HG03095 (cell line): ENCODE data around the gene ATF4.
"Not testable (repeated sequence)": the region's sequence is repeated elsewhere in the genome, so short reads cannot be mapped to it uniquely, and the experiment has no call there.

Experiments used
- ATAC-seq: cut with Tn5 transposase; IDR thresholded peaks from one replicate; pipeline ENCODE4 v1.9.1; 2021; ENCODE audit warnings: moderate library complexity; ENCODE audit not compliant: unreplicated experiment

ATF4 gene

DNA sequence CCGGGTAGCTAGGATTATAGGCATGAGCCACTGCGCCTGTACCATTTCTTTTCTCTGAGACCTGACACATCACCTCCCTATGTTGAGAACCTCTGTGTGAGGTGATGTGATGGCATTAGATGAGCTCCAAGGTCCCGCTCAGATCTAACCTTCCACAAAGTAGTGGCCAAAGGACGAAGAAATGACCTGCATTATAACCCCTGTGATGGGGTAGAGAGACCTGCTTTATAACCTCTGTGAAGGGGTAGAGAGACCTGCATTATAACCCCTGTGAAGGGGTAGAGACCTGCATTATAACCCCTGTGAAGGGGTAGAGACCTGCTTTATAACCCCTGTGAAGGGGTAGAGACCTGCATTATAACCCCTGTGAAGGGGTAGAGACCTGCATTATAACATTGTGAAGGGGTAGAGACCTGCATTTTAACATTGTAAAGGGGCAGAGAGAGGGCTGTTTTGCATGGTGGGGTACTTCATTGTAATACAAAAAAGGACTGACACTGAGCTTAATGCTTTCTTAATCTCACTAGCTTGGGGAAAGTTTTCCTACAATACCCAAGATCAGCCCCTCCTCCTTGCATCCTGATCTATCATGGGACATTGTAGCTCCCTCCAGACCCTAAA lies 9.7 kb upstream of the ATF4 start:
- no peak for ATAC-seq

DNA sequence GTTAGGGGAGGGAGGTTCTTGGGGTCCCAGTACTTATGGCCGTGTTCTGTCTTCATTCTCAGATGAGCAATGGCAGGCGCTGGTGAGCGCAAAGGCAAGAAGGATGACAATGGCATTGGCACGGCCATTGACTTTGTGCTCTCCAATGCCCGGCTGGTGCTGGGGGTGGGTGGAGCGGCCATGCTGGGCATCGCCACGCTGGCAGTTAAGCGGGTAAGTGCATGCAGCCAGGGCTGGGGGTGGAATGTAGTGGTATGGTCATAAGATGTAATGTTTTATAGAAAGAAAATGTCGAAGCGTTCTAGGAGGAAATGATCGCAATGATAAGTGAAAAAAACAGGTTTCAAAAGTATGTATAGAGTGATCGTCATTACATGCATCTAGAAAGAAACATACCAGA lies 9.1 kb upstream of the ATF4 start:
- no peak for ATAC-seq

DNA sequence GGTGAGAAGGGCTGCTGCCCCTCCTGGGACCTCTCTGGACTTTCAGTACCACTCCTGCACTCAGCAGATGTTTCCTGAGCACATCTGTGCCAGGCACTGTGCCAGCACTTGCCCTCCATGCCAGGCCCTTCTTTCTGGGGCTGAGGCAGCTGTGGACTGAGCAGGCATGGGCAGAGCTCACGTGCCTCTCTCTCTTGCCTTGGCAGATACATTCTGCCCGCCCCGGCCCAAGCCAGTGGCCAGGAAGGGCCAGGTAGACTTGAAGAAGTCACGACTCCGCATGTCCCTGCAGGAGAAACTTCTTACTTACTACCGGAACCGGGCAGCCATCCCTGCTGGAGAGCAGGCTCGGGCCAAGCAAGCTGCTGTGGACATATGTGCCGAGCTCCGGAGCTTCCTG lies 8.3 kb upstream of the ATF4 start:
- no peak for ATAC-seq

DNA sequence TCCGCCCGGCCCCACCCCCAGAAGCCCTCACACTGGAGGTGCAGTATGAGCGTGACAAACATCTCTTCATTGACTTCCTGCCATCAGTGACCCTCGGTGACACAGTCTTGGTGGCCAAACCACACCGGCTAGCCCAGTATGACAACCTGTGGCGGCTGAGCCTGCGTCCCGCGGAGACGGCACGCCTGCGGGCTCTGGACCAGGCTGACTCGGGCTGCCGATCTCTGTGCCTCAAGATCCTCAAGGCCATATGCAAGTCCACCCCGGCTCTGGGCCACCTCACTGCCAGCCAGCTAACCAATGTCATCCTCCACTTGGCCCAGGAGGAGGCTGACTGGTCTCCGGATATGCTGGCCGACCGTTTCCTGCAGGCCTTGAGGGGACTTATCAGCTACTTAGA lies 6.6 kb upstream of the ATF4 start:
- no peak for ATAC-seq

DNA sequence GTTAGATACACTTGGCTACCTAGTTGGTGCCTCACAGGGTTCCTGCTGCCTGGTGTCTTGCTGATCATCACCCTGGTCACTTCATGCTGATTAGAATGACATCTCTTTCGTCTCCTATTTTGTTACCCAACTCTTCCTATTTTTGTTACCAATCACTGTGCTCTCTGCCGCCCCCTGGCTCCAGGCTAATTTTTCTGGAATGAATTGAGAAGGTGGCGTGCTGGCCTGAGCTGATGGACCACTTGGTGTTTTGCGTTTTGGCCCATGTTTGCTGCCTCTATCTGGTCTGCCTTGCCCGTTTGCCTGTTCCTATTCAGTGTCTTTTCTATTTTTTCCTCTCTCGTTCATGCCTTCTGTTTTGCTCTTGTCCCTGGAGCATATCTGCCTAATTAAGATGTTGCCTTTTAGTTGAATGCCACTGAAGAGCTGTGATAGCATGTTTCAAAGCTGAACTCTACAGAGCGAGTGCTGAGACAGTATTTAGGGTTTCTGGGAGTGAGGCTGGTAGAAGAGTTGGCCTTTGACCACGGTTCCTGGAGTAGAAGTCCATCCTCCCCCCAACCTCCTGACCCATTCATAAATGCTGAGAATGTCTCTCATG lies 5.9 kb upstream of the ATF4 start:
- no peak for ATAC-seq

DNA sequence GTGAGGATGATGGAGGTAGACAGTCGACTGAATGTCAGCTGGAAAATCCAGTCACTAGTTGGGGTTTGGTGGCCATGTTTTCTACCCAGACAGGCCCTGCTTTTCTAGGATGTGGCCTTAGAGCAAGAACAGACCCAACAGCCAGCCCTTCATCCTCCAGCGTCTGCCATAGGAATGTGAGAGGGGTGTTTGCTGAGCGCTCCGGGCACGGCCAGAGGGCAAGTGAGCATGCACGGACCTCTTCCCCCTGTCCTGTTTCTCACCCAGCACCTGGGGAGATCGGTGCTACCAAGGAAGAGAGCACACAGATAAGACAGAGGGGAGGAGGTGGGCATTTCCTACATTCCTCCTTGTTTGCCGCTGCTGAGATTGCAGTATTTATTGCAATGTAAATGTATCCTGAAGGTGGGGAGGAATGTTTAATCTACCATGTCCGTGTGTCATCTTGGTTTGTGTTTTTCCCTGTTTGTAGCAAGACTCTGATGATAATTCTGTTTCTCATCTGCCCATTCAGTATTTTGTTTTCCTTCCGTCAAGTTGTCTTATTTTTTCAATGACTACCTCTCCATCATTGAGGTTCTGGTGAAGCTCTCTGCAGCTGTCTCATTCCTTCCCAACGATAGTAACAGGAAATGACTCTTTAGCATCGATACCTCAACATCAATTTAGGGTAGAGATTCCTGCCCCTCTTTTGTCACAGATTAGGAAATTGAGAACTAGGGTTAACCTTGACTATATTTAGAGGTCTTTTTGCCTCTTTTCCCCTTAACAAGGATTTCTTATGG lies 4.9 kb upstream of the ATF4 start:
- ATAC-seq, result no peak

DNA sequence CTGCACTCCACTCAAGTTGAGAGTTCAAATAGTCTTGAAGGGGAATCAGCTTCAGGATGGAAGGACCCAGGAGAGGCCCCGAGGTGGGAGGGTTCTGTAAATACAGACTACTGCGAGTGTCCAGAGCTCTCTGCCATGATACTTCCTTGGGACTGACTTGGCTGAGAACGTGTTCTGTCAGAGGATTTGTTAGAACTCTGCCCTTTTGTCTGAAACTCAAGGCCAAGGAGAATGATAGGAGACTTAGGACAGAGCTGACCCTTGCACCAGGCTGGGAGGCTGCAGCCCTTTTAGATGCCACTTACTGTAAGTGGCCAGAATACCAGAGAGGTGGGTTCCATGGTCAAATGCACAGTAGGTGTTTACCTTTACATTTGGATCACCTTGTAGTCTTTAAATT lies 2.9 kb upstream of the ATF4 start:
- no peak for ATAC-seq

DNA sequence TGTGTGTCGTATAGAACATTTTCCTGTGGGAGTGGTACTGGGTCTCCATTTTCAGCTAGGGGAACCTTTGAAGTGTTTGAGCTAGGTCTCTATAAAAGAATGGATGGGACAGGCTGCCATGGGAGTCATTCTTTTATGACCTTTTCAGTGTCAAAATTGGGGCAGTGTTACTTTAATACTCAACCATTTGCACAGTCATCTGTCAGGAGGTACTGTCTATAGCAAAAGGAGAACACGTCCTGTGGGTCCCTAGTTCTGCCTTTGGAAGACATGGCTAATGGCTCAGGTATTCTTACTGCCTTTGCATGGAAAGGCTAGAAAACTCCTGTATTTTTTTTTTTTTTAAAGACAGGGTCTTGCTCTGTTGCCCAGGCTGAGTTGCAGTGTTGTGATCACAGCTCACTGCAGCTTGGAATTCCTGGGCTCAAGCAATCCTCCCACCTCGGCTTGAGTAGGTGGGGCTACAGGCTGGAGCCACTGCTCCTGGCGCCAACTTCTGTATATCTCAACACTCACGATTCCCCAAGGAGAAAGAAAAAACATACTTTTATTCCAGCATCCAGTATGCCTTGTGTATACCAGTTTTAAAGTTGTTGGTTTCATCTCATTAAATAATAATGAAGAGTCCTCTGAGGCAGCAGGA lies 2.1 kb upstream of the ATF4 start:
- no peak for ATAC-seq

DNA sequence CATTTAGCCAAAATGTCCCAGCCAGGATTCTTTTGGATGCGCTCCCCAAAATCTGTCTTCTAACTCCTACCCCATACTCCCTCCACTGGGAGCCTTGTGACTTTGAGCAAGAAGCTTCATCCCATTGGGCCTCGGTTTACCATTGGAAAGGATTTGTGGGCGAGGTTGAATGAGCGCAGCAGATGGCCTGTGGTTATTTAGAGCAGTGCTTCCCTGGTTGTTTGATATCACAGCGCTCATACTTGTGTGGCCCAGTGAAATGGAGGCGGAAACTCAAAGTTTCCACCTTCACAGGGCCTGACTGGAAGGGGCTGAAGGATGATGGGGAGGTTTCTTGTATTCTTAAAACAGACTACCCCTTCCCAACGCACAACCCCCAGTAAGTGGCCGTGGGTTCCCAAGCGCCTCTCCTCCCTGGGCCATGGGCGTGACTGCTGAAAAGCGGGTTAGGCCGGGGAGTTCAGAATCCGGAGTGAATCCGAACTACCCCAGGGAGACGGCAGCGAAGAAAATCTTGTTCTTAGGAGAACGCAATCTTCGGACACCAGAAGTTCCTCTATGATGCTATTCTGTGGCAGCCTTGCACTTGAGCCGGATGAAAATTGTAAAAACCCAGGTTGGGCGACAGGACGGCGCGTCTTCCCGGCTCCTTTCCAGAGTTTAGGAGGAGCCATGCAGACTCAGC lies 1.2 kb upstream of the ATF4 start:
- no peak for ATAC-seq

DNA sequence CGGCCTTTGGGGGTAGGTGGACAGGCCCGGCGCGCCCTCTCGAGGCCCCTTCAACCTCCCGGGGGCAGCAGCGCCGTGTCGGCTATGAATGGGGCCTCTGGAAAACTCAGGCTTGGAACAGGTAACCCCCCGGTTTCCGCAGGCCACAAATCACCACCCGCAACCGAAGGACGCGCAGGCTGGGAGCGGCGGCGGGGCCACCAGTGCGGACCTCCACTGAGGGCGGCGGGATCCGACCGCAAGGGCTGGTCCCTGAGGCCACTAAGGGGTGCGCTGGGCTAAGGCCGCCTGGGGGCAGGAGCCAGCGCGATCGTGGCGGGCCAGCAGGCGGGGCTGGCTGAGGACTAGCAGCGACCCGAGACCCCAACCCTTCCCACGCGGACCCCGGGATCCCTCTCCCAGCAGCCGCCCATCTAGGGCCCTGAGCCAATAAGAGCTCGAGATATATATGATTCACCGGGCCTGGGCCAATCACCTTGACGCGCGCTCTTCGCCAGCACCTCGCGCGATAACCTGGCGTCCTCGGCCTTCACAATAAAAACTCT lies 609 bp upstream of the ATF4 start:
- ATAC-seq, result peak; percentile 66

DNA sequence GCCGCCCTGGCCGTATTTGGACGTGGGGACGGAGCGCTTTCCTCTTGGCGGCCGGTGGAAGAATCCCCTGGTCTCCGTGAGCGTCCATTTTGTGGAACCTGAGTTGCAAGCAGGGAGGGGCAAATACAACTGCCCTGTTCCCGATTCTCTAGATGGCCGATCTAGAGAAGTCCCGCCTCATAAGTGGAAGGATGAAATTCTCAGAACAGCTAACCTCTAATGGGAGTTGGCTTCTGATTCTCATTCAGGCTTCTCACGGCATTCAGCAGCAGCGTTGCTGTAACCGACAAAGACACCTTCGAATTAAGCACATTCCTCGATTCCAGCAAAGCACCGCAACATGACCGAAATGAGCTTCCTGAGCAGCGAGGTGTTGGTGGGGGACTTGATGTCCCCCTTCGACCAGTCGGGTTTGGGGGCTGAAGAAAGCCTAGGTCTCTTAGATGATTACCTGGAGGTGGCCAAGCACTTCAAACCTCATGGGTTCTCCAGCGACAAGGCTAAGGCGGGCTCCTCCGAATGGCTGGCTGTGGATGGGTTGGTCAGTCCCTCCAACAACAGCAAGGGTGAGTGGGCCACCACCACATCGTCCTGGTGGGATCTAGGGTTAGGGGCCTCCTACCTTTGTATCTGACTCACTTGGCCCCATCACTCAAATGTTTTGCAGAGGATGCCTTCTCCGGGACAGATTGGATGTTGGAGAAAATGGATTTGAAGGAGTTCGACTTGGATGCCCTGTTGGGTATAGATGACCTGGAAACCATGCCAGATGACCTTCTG lies 934 bp downstream of the ATF4 start:
- ATAC-seq, result not testable (repeated sequence)

DNA sequence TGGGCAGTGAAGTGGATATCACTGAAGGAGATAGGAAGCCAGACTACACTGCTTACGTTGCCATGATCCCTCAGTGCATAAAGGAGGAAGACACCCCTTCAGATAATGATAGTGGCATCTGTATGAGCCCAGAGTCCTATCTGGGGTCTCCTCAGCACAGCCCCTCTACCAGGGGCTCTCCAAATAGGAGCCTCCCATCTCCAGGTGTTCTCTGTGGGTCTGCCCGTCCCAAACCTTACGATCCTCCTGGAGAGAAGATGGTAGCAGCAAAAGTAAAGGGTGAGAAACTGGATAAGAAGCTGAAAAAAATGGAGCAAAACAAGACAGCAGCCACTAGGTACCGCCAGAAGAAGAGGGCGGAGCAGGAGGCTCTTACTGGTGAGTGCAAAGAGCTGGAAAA lies 1.7 kb downstream of the ATF4 start:
- not testable (repeated sequence) for ATAC-seq

DNA sequence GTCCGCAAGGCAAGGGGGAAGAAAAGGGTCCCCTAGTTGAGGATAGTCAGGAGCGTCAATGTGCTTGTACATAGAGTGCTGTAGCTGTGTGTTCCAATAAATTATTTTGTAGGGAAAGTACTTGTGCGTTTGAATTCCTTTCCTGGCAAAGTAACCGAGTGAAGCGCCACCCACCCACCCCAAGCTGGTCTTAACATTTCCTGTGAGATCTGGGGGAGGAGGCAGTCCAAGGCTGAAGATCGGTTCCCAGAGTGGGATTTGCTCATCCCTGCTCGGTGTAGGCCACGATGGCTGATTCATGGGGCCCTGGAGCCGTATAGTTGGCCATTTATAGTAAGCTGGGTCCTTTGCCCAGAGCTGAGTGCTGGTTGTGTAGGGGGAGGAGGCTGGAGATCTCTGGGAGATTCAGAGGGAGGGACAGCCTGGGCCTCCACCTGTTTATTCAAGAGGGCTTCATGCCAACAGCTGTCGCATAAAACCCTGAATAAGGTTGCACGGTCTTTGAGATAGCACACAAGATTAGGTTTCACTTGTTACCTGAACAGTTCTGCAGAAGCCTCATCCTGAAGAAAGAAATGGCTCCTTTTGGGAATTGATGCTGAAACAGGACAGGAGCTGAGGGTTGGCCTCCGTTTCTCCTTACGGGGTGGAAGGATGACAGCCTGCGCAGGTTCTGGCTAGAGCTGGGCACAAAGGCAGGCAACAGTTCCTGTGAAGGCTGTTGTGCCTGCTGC lies 2.4 kb downstream of the ATF4 start:
- no peak for ATAC-seq

DNA sequence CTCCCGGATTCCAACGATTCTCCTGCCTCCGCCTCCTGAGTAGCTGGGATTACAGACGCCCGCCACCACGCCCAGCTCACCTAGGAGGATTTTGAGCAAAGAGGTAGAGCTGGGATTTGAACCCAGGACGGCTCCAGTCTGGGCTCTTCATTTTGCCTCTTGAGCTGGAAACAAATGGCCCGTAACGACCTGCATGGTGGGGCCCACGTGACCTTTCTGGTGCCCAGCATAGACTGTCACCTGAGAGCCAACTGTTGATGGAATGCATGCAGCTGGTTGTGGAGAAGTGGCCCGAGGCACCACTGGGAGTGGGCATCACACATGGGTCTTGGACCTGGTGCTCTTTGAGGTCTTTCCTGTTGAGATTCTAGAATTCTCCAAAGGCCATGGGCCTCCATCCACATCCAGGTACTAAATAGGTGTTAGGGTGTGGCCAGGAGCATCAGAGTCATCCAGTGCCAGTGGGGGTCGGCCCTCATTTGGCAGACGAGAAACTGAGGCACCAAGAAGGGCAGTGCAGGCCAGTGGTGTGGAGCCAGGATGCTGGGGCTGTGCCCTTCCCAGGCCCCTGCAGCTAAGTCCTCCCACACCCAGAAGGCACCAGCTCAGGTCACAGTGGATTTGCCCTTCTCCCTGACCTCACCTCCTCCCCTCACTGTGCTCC lies 3.9 kb downstream of the ATF4 start:
- no peak for ATAC-seq

DNA sequence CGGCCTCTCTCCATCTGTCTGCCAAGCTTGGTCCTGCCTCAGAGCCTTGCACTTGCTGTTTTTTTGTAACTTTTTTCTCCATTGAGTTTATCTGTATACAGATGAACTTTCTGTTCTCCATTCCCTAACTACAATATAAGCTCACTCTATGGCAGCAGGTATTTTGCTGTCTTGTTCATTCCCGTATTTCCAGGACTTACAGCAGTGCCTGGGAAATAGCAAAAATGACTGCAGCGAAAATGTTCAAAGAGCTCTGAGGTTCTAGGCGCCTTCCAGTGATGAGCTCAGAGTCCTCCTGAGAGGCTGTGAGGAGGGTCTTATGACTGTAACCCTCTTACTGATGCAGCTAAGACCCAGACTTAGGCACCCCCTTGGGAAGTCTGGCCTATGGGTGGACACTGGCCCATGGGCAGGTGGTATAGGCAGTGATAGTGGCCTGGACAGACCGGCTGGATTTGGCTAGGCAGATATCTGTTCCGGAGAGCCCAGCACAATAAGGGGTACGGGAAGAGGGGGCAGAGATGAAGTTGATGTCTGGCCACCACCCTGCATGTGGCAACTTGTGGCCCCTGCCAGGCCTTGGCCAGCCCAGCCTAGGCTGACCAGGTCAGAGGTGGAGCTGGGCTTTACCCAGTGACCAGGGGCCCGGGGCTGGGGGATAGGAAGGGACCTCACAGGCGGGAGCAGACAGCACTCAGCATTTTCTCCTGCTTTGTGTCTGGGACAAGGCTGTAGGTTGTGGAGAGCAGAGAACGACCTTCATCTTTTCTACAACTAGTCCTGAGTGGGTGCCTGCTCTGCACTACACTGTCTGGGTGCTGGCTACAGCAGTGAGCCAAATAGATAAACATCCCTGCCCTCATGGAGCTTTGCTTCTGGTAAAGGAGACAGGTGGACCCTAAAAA lies 4.6 kb downstream of the ATF4 start:
- ATAC-seq, result no peak

DNA sequence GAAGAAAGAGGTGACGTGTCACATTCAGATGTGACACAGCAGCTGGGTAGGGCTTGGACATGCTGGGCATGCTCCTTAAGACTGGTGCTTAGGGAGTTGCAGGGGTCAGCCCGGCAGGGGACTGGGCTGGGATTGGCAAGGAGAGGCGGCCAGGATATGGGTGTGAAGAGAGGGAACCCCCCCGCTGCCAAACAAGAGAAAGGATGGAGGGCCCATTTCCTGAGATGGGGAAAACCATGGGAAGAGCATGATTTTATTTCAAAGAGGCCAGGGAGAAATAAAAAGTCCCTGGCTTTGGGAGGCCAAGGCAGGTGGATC lies 5.3 kb downstream of the ATF4 start:
- no peak for ATAC-seq

DNA sequence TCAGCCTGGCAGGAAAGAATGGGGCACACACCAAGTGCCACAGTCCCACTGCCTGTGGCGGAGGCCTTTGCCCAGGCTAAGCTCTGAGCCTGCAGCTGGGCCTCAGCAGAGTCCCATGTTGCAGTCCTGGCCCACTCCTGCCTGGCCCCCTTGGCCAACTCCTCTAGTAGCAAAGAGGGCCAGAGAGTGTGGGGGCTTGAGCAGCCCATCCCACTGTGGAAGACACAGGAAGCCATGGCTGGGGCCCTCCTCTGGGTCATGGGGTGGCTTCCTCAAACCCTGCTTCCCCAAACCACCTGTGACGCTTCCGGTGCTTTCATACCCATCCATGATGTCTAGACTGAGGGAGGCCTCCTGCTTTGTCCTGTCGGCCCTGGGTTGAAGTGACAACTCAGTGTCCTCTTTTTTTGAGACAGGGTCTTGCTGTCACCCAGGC lies 6.4 kb downstream of the ATF4 start:
- no peak for ATAC-seq

DNA sequence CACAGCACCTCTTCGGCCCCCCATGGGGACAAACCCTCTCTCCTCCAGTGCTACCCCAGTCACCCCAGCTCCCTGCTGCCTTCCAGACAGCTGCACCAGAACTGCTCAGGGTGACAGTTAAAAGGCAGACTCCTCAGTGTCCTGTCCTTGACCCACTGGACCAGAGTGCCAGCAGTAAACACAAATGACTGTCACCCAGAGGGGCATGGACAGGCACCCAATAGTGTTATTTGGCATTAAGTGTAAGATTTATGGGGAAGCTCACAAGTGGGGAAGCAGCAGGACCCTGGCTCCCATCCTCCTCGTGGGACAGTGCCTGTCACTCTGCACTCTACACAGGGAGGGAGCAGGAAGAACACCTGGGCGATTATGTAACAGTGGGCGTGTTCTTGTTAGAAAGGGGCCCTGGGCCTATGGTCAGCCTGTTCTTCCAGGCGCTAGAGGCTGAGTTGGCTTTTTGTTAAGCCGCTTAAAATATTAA lies 7.2 kb downstream of the ATF4 start:
- no peak for ATAC-seq
